Measurements from ENCODE around the gene KCTD16. TPM values are rescaled to one million over a fixed set of nuclear protein-coding genes. Genes with fewer than 3 reads are reported as not detected.

Gene KCTD16
- total and polyA plus RNA-seq, 2 donors (not counting 1 experiment from before 2014, with no cell fraction given): not detected

- CTCF ChIA-PET: no interaction called here
- POLR2A ChIA-PET: no interaction called here
- no peaks in the 10 kb centered on the region for H3K79me2 ChIP-seq (ENCODE audit: control insufficient read depth, insufficient read depth, low read length)
- no peaks in the 10 kb centered on the region for H4K20me1 ChIP-seq (ENCODE audit: control insufficient read depth, insufficient read depth, low read length, poor library complexity, severe bottlenecking)
- DNase-seq (no peak), ATAC-seq (ENCODE audit: low read depth) (no peak)
- Mint-ChIP-seq H3K27me3 (no peaks in the 10 kb centered on the region), H3K9me3 (ENCODE audit: insufficient read depth) (peaks cover 4% of the 10 kb centered on the region), H3K4me1 (no peaks in the 10 kb centered on the region), H3K27ac (no peak overlapping the region), H3K4me3 (no peak overlapping the region)
- H3K27me3 ChIP-seq (replicated peaks in 1 of 4; ENCODE audit: control extremely low read depth in 1 of 4, control insufficient read depth in 3 of 4, insufficient read depth in 4 of 4, low read length in 3 of 4): no peaks in the 10 kb centered on the region
- H3K4me1 ChIP-seq (ENCODE audit: control insufficient read depth in 2 of 2, insufficient read depth in 2 of 2, low read length in 2 of 2): no peaks in the 10 kb centered on the region
- no peak overlapping the region for H3K4me3 ChIP-seq (ENCODE audit: control extremely low read depth in 1 of 5, extremely low read depth in 1 of 5, insufficient read depth in 1 of 5, low read depth in 2 of 5, low read length in 4 of 5)
- 100% methylated on average over 1 of the region's 4 CpGs for WGBS (ENCODE audit: insufficient coverage)
- H3K27ac ChIP-seq (ENCODE audit: low read length in 2 of 2): no peak overlapping the region
- no peak overlapping the region for H2AFZ ChIP-seq (ENCODE audit: insufficient read depth, low read depth, low read length, poor library complexity, severe bottlenecking)
- H3K9ac ChIP-seq (ENCODE audit: low read length): no peak overlapping the region
- no peaks in the 10 kb centered on the region for H3K36me3 ChIP-seq (replicated peaks in 1 of 2; ENCODE audit: control extremely low read depth in 1 of 2, control insufficient read depth in 1 of 2, extremely low read depth in 1 of 2, insufficient read depth in 2 of 2, low read length in 1 of 2)
- H3K9me3 ChIP-seq (ENCODE audit: control extremely low read depth in 1 of 3, control insufficient read depth in 2 of 3, insufficient read depth in 1 of 3, low read length in 2 of 3): no peaks in the 10 kb centered on the region
- no peak overlapping the region for H3K4me2 ChIP-seq (replicated peaks; ENCODE audit: low read depth, low read length, poor library complexity, severe bottlenecking)
- TF ChIP-seq EZH2 (IDR thresholded peaks at IDR 0.05; ENCODE audit: borderline replicate concordance, insufficient read depth, low read depth, low read length, poor library complexity, severe bottlenecking) (no peak), CTCF (IDR thresholded peaks at IDR 0.05) (no peak)
- intact Hi-C loops (cut with micrococcal nuclease): no loop called here
These were observed 243.7 kb downstream of the KCTD16 start for GRCh38 chr5:144414202-144415029.

DNA sequence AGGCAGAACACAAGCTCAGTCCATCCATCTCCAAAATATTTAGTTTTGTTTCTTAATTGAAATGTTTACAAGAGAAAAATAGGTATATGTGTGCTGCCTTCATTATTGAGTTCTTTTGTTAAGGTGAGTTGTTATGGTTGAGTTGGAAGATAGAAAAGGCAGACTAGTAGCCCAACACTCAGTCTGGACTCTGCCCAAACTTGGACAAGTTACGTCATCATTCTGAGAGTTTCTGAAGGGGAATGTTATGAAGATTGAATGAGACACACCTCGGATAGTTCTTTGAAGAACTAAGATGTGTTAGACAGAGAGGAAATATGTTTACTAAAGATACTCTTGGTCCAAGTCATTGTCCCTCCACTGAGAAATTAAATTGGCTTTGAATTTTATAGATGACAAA lies 245.5 kb downstream of the KCTD16 start:
- no peaks in the 10 kb centered on the region for H3K4me1 Mint-ChIP-seq

More for the DNA sequence above, 245.5 kb downstream of the KCTD16 start:
- TF ChIP-seq CTCF (IDR thresholded peaks at IDR 0.05) (no peak), EZH2 (IDR thresholded peaks at IDR 0.05; ENCODE audit: borderline replicate concordance, insufficient read depth, low read depth, low read length, poor library complexity, severe bottlenecking) (no peak)
- no peaks in the 10 kb centered on the region for H3K27me3 Mint-ChIP-seq
- Histone ChIP-seq H3K9ac (ENCODE audit: low read length) (no peak overlapping the region), H3K27me3 (replicated peaks in 1 of 4; ENCODE audit: control extremely low read depth in 1 of 4, control insufficient read depth in 3 of 4, insufficient read depth in 4 of 4, low read length in 3 of 4) (no peaks in the 10 kb centered on the region), H3K4me2 (replicated peaks; ENCODE audit: low read depth, low read length, poor library complexity, severe bottlenecking) (no peak overlapping the region), H3K36me3 (replicated peaks in 1 of 2; ENCODE audit: control extremely low read depth in 1 of 2, control insufficient read depth in 1 of 2, extremely low read depth in 1 of 2, insufficient read depth in 2 of 2, low read length in 1 of 2) (no peaks in the 10 kb centered on the region), H2AFZ (ENCODE audit: insufficient read depth, low read depth, low read length, poor library complexity, severe bottlenecking) (no peak overlapping the region), H3K9me3 (ENCODE audit: control extremely low read depth in 1 of 3, control insufficient read depth in 2 of 3, insufficient read depth in 1 of 3, low read length in 2 of 3) (no peaks in the 10 kb centered on the region), H3K4me3 (ENCODE audit: control extremely low read depth in 1 of 5, extremely low read depth in 1 of 5, insufficient read depth in 1 of 5, low read depth in 2 of 5, low read length in 4 of 5) (no peak overlapping the region), H3K27ac (ENCODE audit: low read length in 2 of 2) (no peak overlapping the region), H3K79me2 (ENCODE audit: control insufficient read depth, insufficient read depth, low read length) (no peaks in the 10 kb centered on the region), H3K4me1 (ENCODE audit: control insufficient read depth in 2 of 2, insufficient read depth in 2 of 2, low read length in 2 of 2) (no peaks in the 10 kb centered on the region), H4K20me1 (ENCODE audit: control insufficient read depth, insufficient read depth, low read length, poor library complexity, severe bottlenecking) (no peaks in the 10 kb centered on the region)
- peaks cover 4% of the 10 kb centered on the region for H3K9me3 Mint-ChIP-seq (ENCODE audit: insufficient read depth)
- intact Hi-C loops (cut with micrococcal nuclease): no loop called here
- no peak overlapping the region for H3K27ac Mint-ChIP-seq
- WGBS (ENCODE audit: insufficient coverage): no CpG with 5 or more reads among the region's 2 CpGs
- POLR2A ChIA-PET: no interaction called here
- no peak overlapping the region for H3K4me3 Mint-ChIP-seq
- ATAC-seq (ENCODE audit: low read depth) (no peak), DNase-seq (no peak)
- CTCF ChIA-PET: no interaction called here
